ENCODE data around the gene LUM.

LUM gene

DNA sequence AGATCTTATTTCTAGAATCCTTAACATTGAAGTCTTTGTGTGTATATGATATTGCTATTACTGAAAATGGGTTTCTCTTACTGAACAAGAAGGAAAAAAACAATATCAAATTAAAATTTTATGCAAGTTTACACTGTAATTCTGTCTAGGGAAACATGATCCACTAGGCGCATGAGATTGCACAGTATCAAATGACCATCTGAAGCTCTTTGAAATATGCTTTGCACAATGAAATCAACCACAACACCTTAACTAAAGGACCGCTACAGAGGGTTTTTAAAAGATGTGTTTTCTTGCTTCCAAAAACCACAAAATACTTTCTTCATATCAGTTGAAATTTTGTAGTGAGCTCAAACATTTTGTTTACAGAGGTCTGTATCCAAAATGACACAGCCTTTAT lies 38.4 kb downstream of the LUM start:
- no peak for DNase-seq

DNA sequence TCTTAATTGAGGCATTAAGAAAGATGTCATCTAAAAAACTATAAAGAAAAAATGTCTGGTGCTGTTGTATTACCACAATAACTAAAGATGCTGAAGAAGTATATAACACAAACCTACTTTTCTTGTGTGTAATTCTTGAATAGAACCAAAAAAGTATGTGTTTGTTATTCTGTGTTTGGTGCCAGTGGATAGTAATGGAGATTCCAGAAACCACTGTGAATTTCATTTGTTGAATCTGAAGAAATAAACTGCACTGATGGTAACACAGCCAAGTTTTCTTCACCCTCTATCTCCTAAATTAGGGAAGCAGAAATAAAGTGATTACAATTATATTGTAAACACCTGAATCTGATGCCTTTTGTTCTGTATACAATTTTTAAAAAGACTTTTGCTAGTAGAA lies 40.4 kb downstream of the LUM start:
- DNase-seq = no peak

DNA sequence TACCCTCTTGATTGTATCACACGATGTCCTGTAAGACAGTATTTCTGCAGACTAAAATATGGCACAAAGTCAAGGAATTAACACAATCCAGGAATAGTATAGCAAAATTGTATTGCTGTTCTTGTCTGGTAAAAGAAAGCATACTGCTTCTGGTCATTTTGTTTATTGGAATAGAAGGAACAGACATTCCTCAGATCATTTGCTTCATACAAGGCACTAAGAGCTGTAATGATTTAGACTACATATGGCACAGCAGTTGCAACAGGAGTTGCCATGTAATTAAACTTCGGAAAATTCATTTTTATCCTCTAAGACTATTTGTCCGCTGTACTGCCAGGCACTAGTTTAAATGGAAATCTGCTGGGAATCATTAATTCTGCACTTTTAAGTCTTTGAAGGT lies 45.9 kb downstream of the LUM start:
- no peak for DNase-seq

DNA sequence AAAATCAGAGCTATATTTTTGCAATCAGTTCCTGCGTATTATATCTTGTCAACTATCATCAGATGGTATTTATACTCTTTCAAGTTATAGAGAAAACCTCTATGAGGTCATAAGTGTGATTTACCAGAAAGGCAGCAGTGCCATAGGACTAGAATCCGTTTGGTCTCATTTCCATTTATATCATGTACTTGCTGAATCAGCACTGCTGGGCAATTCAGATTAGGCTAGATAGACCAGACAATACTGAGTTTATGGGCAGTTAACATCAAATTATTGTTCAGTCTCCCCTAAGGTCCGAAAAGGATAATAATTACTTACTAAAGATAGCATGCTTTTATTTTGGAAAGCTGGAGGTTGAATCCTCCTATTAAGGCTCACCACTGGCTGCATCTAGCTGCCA lies 46.7 kb downstream of the LUM start:
- no peak for DNase-seq

DNA sequence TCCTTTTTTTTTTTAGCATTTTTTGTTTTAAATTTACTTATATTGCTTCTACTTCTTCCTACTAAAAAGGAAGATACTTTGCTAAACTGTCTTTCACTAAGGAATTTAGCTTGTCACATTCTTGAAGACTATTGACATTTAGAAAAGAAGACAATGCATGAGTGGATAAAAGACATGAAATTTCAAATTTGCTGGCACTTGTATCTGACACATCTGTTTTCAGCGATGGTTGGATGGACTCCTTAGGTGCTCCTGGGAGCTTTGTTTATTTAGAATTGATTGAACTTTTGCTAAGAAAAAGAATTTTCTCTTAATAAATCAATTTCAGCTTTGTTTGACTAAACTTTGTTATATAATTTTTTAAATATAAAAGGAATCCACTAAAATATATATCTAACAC lies 50.2 kb downstream of the LUM start:
- no peak for DNase-seq

DNA sequence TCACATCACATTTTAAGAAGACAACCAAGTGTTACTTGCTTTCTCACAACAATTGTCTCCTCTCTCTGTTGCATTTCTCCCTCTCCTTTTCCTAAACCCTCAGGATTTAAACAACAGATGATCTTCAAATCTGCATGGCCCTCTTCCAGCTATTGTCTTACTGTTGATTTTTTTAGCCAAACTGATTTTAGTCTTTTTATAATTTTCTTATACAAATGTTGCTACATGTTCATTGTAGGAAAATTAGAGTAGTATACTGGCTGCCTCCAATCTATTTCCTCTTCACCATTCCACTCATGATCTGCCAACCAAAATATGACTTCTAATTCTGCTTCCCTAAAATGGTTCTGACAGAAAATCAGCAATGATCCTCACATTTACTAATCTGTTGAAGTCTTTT lies 52.1 kb downstream of the LUM start:
- no peak for DNase-seq

DNA sequence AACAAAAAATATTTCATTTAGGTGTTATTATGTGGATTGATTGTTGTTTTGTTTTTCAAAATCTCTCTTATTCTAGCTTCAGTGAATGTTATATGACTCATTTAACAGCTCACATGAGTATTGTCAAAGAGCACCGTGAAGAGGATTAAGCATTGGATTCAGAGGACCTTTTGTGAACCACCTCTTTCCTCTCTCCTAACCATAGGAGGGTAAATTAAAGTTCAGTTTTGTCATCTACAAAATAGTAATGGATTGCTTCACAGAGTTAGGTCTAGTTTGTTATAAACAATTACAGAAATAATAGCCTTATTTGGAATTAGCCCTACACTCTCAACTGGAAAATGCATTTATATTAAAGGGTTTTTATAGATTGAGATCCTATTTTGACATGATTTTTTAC lies 52.5 kb downstream of the LUM start:
- no peak for DNase-seq

DNA sequence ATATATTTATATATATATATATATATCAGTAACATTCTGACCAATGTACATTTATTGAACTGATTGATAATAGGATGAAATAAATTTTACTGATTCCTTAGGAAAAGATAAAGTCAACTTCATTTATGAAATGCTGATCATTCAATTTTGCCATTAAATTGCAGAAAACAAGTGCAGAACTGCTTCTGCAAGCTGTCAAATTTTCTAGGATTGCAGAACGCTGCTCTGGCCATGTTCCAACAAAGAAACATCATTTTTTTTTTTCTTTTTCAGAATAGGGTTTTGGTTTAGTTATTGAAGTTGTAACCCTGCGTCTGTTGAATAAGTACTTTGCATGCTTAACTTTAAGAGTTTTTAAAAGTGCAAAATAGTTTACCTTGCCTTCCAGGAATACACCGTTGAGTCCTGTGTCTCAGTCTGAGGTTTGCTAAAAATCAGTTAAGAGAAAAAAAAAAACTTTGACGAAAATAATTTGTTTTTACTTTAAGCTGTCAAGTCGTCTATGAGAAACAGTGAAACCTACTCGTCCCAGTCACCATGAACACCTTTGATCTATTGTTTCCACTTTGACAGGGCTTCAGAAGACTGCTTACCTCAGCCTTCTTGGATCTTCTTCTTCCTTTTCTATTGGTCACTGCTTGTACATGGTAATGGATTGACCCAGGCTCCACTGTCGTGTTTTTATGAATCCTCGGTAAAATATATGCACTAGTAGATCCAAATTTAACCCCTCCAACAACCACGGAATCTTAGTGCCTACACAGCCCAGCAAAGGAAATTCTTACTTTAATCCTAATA lies 53.7 kb downstream of the LUM start, which contains the start of gene KERA:
KERA (minus strand) TSS at position 657 of the 798 bp plus-strand sequence. CDS start 1,743 bp downstream, outside the sequence.
- DNase-seq = no peak

DNA sequence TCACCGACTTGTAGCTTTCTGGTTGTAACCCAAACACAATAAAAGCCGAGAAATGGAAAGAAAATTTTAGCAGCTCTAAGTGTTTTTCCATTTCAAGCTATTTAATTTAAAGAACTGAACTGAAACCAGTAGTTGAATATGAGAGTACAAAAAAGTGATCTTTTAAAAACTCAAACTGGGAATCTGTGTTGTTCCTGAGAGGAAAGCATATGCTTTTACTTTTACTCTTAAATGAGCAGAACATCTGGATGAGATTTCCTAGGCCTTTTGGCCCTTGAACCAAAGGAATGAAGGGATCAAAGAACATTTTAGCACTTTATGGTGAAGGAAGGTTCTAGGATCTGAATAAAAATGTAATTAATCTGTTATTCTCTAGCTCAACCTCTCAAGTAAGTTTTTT lies 54.8 kb downstream of the LUM start:
- DNase-seq = no peak

DNA sequence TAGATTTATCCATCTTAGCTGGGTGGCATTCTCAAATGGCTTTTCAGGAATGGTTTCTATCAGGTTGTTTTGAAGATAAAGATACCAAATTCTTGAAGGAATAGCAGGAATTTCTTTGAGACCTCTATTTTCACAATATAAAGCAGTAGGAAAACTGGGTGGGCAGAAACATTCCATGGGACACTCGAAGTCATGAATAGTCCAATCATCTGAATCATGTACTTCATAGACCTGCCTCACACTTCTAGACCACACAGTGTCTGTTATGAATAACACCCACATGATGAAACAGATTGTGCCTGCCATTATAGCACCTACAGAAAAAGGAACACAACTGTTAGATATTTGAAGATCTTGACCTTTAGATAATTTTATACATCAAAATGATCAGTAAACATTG lies 55.3 kb downstream of the LUM start:
- no peak for DNase-seq

DNA sequence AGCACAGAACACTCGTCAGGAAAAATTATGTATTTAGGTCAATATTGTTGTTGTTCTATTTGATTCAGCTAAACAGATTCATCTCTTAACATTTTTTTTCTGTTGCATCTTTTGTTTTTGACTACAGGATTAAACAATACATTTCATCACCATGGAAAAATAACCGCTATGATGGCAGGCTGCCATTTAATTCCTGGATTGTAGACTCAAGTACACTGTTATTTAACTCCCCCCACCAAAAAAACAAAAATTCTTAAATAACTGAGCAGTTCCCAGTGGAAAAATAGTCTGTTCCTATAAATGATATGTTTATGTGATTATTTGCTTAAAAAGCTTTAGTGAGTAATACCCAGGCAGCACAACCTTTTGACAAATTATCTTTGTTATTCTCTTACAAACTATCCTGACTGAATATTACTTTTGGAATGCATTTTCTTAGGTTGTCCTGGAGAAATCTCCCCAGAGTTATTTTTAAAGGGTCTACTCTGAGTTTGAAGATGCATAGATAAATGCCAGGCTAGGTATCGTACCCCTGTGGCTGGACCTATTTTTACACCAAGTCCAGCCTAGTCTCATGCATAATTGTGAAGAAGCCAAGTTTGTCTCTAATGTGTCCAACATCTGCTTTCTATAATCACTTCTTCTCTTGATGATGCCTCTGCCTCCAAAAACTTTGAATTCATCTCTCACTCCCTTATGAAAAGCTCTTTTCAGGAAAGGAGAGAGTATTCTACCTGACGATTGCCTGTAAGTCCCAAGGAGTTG lies 57.2 kb downstream of the LUM start:
- DNase-seq = no peak

Data from activated effector memory CD4-positive, alpha-beta T cell treated with Interleukin-2 at 50 U/mL for 16 hours (primary cell).